Mesodermal cell (in vitro differentiated cells): Measurements from ENCODE around the gene MAGED2.
"Not testable (repeated sequence)": the region's sequence is repeated elsewhere in the genome, so short reads cannot be mapped to it uniquely, and the experiment has no call there.

Experiments
- H3K27ac ChIP-seq: 2 replicates; pipeline ENCODE4 v1.7.0; 2013; ENCODE audit warnings: mild to moderate bottlenecking, low read depth, low read length, moderate library complexity; ENCODE audit not compliant: severe bottlenecking
- H3K36me3 ChIP-seq: 2 replicates; pipeline ENCODE4 v1.7.1; 2013; ENCODE audit warnings: mild to moderate bottlenecking, low read length, moderate library complexity; ENCODE audit not compliant: control insufficient read depth, insufficient read depth
- H3K4me1 ChIP-seq: one replicate; pipeline ENCODE4 v1.7.1; 2013; ENCODE audit warnings: mild to moderate bottlenecking, low read length; ENCODE audit not compliant: insufficient read depth, control insufficient read depth, poor library complexity, severe bottlenecking
- H3K4me3 ChIP-seq: 2 replicates; pipeline ENCODE4 v1.7.0; 2013; ENCODE audit warnings: low read length, control low read depth, mild to moderate bottlenecking; ENCODE audit not compliant: insufficient read depth, poor library complexity, severe bottlenecking; ENCODE audit errors: extremely low read depth
- H3K9me3 ChIP-seq: 2 replicates; pipeline ENCODE4 v1.7.1; 2013; ENCODE audit warnings: mild to moderate bottlenecking, low read length, moderate library complexity; ENCODE audit not compliant: control insufficient read depth
- WGBS, 2 experiments: methylation state at CpG; one replicate each; pipeline ENCODE4 v1.1.5; 2013; ENCODE audit warnings: missing lambda C conversion rate in 2 of 2; ENCODE audit not compliant: insufficient coverage in 2 of 2; 5-methylcytosine and 5-hydroxymethylcytosine counted together

The MAGED2 gene

GRCh38 chrX:54847700-54848099, 40.2 kb downstream of the MAGED2 start:
- not testable (repeated sequence) for H3K27ac ChIP-seq
- WGBS, 2 experiments: no CpG with 5 or more reads among the region's 2 CpGs

GRCh38 chrX:54865208-54865607, 57.7 kb downstream of the MAGED2 start:
- Histone ChIP-seq H3K27ac (no peak overlapping the region), H3K4me1 (no peaks in the 10 kb centered on the region), H3K9me3 (no peaks in the 10 kb centered on the region), H3K4me3 (no peak overlapping the region), H3K36me3 (no peaks in the 10 kb centered on the region)
- WGBS, 2 experiments: 100% methylated on average over 1 of the region's 2 CpGs; no CpG with 5 or more reads in 1 of the 2 experiments

More at GRCh38 chrX:54847700-54848099, 40.2 kb downstream of the MAGED2 start:
- not testable (repeated sequence) for H3K4me1 ChIP-seq, H3K4me3 ChIP-seq, H3K36me3 ChIP-seq, H3K9me3 ChIP-seq
